Left hindlimb (tissue), 1 donor: ENCODE data around the gene POLR3E.

ENCODE experiments used
- DNase-seq: peaks from one replicate; pipeline ENCODE4 v3.0.0-alpha.2; 2018

POLR3E gene

DNA sequence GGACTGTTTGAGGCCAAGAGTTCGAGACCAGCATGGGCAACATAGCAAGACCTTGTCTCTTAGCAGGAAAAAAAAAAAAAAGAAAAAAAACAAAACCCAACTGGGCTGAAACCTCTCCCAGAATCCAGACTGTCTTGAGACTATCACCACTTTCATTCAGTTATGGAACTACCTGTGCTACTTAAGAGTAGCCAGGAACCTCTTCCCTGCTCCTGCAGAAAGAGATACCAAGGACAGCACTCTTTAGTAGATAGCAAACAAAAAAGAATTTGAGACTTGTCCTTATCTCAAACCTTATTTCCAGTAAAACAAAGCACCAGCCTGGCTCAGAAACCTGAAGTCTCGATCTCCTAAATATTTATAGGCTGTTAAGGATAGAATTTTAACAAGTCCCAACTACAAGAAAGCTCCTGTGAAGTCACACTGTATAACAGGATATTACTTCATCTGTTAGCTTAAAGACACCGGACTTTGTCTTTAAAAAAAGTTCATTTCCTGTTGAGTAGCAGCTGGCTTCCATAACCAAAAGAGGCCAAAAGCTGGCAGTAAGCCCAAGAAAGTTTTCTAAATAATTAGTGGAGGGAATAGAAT lies 72.1 kb downstream of the POLR3E start:
- DNase-seq, result no peak

DNA sequence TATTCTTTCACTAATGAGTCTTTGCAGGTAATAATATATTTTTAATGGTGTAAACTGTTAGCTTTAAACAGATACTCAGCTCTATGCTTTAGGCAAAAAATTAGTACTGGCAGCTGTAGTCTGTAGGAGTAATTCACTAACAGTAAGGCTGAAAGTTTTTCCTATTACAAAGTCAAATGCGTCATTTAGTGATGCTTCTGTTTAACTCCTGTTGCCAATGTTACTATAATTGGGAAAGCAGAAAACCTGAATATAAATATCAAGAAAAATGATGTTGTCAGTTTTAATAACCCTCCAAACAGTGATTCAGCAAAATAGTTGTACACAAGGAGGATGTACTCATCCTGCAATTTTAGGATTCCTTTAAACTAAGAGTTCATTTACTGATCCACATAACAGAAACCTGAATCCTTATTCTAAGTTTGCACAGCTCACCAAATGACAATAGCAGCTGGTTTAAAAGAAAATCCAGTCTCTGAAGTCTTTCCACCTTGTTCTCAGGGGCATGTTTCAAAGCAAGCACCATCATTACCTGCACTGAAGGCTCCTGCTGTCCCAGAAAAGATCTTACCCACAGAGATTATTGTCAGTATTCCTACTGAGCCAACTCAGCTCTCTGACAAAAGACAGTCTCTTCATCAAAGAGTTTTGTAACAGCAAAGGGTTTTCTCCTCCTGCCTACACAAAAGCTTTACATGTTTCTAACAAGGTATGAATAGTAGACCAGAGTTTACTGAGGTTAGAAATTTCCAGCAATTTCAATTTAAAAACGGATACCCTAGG lies 73.0 kb downstream of the POLR3E start:
- DNase-seq, result no peak

DNA sequence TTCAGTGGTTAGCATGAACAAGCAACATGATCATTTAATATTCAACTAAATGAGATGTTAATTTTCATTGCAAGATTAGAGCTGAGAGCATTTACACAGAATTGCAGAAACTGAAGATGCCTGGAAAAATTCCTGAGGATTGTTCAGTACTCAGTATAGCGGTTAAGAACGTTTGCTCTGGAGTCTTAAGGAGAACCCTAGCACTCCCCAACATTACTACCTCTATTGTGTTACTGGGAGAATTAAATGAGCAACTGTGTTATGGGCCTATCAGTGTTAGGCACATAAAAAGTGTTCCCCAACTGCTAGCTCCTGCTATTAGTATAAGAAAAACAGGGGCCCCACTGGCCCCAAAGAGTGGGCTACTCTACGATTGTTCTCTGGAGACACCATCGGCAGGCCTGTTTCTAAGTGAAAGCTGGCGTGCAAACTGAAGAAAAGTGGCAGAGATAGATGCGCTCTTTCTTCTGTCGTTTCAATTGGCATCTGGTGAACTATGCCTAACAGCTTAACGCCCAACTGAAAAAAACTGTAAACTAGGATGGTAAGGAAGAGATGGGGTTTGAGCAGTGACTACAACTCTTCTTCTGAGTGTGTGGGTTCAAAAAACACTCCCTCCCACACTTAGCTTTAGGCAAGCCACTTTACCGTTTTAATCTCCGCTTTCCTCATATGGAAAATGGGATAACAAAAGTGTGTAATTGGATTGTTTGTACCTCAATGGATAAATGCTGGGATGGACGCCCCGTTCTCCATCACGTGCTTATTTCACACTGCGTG lies 75.9 kb downstream of the POLR3E start:
- DNase-seq, result no peak

DNA sequence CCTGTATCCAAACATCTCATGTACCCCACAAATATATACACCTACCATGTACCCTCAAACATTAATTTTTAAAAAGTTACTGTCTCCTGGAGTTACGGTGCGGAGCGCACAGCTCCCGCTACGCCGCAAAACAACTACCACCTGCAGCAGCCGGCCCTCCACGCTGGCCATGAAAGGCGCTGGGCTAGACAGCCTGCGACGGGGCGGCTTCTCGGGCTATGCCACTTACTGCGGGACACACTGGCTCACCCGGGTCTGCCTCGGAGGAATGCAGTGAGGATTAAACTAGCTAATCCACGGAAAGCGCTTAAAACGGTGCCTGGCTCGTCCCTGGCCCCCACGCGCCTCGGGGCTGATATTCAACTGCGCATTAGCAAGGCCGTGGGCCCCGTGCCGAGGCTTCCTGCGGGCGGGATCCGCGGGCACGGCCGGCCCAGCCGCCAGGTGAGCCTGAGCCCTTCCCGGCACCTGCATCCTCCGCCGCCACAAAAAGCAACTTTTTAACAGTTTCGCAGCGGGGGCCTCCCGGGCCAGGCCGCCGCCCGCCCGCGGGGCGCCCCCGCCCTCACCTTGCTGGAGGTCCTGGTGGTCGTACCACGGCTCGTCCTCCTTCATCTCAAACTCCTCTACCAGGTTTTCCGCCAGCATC lies 76.6 kb downstream of the POLR3E start:
- DNase-seq, result peak; percentile 62

DNA sequence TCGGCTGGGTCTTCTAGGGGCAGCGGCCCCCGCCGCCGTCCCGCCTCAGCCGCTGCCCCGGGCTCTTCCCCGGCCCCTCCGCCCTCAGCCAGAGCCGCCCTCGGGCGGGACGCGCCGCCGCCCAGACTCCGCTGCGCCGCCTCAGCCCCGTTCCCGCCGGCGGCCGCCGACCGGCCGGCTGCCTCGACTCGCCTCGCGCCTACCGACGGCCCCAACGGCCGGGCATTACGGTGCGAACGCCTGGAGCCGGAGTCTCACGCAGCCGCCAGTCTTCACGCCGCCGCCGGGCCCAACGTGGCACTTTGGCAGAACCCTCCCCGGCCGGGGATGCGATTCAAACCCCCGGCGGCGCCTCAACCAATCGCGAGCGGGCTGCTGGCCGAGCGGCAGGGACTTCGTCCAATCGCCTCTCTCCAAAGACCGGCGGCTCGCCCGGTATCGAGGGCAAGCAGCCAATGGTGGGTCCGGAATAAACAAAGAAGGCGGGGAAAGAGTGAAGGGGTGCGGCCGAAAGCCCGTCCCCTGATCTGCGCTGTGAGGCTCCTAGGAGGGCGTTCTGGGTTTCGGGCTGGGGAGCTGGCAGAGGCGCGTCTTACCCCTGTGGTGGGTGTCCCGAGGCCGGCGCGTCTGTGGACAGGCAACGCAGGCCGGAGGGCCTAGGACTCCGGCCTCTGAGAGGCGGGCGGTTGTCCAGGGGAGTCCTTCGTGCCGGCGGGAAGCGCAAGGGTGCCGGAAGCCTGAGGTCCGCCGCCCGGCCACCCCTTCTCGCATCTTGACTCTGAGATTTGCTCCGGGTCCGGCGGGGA lies 77.3 kb downstream of the POLR3E start, which contains the start of gene CDR2:
Gene CDR2 (minus strand): TSS at position 309 of the 806 bp plus-strand sequence. CDS start 310 bp downstream, outside the sequence.
- DNase-seq, result peak; percentile 98

DNA sequence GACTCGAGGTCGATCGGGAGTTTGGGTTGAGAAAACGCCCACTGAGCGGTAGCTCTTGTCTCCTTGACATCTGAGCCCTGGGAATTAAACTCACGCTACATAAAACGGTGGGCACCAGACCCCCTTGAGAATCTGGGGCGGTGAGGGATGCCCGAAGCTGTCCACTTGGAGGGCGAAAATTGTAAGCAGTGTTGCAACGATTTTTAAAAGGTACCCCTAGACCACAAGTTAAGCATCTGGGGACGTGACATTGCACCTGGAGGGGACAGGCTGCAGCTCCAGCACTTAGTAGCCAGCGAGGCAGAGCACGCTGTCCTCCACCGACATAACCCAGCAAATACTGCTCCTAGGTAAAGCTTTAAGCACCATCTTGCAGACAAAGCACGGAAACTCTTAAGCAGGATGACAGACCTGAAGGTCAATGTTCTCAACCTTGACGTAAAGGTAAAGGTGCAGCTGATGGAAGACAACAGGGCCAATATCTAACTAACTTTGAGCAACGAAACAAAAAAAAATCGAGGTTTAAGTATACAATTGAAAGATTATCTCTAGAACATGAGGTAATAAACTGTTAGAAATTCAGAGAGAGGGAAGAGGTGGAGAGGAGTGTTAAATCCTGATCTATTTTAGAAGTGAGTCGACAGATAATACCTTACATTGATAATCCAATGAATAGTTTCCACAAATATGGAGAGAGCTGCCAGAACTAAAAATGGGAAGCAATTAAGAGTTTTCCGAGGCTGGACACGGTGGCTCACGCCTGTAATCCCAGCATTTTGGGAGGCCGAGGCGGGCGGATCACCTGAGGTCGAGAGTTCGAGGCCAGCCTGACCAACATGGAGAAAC lies 78.1 kb downstream of the POLR3E start:
- no peak for DNase-seq

DNA sequence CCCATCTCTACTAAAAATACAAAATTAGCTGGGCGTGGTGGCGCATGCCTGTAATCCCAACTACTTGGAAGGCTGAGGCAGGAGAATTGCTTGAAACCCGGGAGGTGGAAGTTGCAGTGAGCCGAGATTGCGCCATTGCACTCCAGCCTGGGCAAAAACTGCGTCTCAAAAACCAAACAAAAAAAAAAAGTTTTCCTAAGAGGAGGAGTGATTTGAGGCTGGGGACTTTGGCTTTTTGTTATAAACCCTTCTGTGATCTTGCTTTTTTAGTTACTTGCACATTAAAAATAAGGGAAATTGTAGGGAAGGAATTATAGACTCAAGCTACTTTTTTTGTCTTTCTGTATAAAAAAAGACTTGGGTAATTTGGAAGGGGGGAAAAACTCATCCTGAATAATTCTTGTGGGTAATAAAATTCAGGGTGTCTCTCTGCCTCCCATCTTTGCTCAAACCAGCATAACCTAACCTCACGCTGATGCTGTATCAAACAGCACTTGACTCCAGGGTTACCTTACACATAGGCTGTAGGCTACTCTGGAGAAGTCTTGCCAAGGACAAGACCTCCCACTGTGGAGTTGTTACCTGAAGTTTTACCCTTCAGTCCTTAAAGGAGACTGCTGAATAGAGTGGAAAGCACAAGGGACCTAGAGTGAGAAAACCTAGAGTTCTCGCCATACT lies 78.9 kb downstream of the POLR3E start:
- no peak for DNase-seq

DNA sequence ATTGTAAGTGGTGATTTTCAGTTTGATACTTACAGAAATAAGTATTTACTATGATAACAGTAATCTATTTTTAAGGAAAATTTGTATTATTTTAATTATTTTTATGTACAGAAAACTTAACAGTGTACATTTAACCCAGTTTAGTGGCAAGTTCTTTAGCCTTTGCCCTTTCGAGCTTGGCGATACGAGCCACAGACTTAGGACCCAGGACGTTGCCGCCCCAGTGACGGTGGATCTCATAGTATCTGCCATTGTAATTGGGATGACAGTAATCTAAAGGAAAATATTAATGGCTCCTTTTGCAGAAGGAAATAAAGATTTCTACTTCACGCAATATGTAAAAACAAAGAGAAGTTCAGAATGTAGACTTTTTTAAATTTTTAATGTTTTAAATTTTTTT lies 82.4 kb downstream of the POLR3E start:
- DNase-seq, result no peak

DNA sequence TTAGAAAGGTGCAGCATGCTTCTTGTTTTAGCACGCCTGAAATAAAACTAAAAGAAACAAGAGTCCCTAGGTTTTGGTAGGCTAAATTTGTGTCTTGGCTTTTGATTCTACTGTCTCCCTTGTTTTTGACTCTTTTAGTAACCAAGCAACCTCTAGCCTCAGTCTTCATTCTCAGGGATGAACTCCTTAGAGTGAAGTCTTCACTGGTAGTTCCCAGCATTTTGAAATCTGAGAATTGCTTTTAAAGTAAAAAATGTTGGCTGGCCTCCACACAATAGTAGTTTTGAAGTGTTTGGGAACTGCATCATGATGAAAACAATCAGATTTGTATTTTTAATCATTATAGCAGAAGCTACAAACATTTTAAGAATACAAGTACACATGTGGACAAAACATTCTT lies 83.3 kb downstream of the POLR3E start:
- no peak for DNase-seq

DNA sequence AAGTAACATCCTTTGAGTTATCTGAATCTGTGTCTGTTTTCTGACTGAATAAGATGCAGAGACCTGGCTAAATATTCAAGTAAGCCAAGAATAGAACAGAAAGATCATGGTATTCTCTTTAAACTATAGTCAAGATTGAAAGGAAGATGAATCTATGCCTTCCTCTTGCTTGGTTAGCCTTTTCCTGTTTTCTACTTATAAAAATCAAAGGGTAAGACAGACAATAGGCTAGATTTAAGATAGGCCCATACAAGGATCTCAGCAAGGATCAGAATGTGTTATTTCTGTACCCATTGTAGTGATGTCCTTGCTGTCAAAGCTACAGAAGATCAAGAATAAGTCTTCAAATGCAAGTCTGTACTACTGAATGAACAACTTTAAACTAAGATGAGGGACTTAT lies 84.2 kb downstream of the POLR3E start:
- no peak for DNase-seq

DNA sequence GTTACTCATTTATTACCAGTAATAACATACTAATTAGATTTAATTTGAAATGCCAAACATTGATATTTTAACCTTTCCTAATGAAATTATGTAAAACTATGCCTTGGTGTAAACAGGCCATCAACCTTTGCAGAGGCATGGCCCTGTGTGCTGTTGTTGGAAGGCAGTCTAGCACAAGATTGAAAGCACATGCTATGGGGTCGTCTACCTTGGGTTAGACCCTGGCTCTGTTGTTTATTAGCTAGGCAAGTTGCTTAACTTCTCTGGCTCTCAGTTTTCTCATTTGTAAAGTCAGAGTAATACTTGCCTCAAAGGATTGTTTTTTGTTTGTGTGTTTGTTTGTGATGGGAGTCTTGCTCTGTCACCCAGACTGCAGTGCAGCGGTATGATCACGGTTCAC lies 86.6 kb downstream of the POLR3E start:
- DNase-seq, result no peak
